GM23338 (cell line): Measurements from ENCODE around the gene RAB7B. TPM values are rescaled to one million over a fixed set of nuclear protein-coding genes. Genes with fewer than 3 reads are reported as not detected.

ENCODE experiments used
- ATAC-seq: fragments of 200-7000 bp; cut with Tn5 transposase; 3 replicates; pipeline ENCODE4 v1.9.1; 2020
- DNase-seq: peaks from one replicate; pipeline ENCODE4 v3.0.0-alpha.2; 2015; ENCODE audit warnings: low spot score
- H2AFZ ChIP-seq: fragments of 200-600 bp; sonication (generic); 2 replicates; pipeline ENCODE4 v1.8.0; 2016; ENCODE audit warnings: antibody characterized with exemption, mild to moderate bottlenecking, moderate library complexity
- H3F3A ChIP-seq: fragments of 200-600 bp; sonication (generic); replicated peaks from 2 replicates; pipeline ENCODE4 v1.8.0; 2017; ENCODE audit warnings: antibody characterized with exemption, mixed run types, low read depth
- H3K27ac ChIP-seq: fragments of 200-600 bp; sonication (generic); 2 replicates; pipeline ENCODE4 v1.6.1; 2016; ENCODE audit warnings: low read depth
- H3K27me3 ChIP-seq: fragments of 200-600 bp; sonication (generic); 2 replicates; pipeline ENCODE4 v1.8.0; 2016; ENCODE audit warnings: mild to moderate bottlenecking, mixed run types, moderate library complexity; ENCODE audit not compliant: insufficient read depth
- H3K36me3 ChIP-seq: fragments of 200-600 bp; sonication (generic); 2 replicates; pipeline ENCODE4 v1.8.0; 2016; ENCODE audit warnings: mild to moderate bottlenecking; ENCODE audit not compliant: insufficient read depth
- H3K4me1 ChIP-seq: fragments of 200-600 bp; sonication (generic); 2 replicates; pipeline ENCODE4 v1.8.0; 2016; ENCODE audit warnings: mild to moderate bottlenecking, moderate library complexity; ENCODE audit not compliant: insufficient read depth
- H3K4me2 ChIP-seq: fragments of 200-600 bp; sonication (generic); 2 replicates; pipeline ENCODE4 v1.7.1; 2017; ENCODE audit warnings: mixed run types
- H3K4me3 ChIP-seq: fragments of 200-600 bp; sonication (generic); 2 replicates; pipeline ENCODE4 v1.6.1; 2016; ENCODE audit warnings: mixed run types
- H3K79me2 ChIP-seq: fragments of 200-600 bp; sonication (generic); replicated peaks from 2 replicates; pipeline ENCODE4 v1.8.0; 2017; ENCODE audit warnings: mild to moderate bottlenecking; ENCODE audit not compliant: insufficient read depth
- H3K9me2 ChIP-seq: fragments of 200-600 bp; sonication (generic); 2 replicates; pipeline ENCODE4 v1.8.0; 2017; ENCODE audit not compliant: insufficient read depth
- H4K20me1 ChIP-seq: fragments of 200-600 bp; sonication (generic); replicated peaks from 2 replicates; pipeline ENCODE4 v1.8.0; 2017; ENCODE audit warnings: mild to moderate bottlenecking; ENCODE audit not compliant: insufficient read depth
- H3K27ac Mint-ChIP-seq: 2 replicates; pipeline ENCODE4 v1.8.0; 2020; ENCODE audit warnings: inconsistent platforms, mild to moderate bottlenecking, moderate library complexity, mixed read lengths
- H3K27me3 Mint-ChIP-seq: 3 replicates; pipeline ENCODE4 v1.8.0; 2022; ENCODE audit warnings: low read depth, mild to moderate bottlenecking, moderate library complexity, mixed read lengths, inconsistent platforms; ENCODE audit not compliant: insufficient read depth, poor library complexity
- H3K36me3 Mint-ChIP-seq: 3 replicates; pipeline ENCODE4 v1.8.0; 2021; ENCODE audit warnings: low read depth, mild to moderate bottlenecking, inconsistent platforms, moderate library complexity, mixed read lengths
- H3K4me1 Mint-ChIP-seq: 3 replicates; pipeline ENCODE4 v1.8.0; 2020; ENCODE audit warnings: mild to moderate bottlenecking, inconsistent platforms, mixed read lengths
- H3K4me3 Mint-ChIP-seq: 3 replicates; pipeline ENCODE4 v1.8.0; 2021; ENCODE audit warnings: moderate library complexity, mild to moderate bottlenecking, inconsistent platforms, mixed read lengths
- H3K9me3 Mint-ChIP-seq: 3 replicates; pipeline ENCODE4 v1.8.0; 2020; ENCODE audit warnings: moderate library complexity, mild to moderate bottlenecking, inconsistent platforms, mixed read lengths
- CTCF ChIP-seq, 2 experiments: fragments of 200-600 bp in 1 of 2; sonication (generic) in 1 of 2; conservative IDR thresholded peaks; 2 replicates each; pipeline versions ENCODE4 v1.5.1 to v1.6.1; 2016 to 2017; ENCODE audit warnings: antibody characterized with exemption in 2 of 2, low read depth in 2 of 2, mild to moderate bottlenecking in 2 of 2, moderate library complexity in 1 of 2
- EZH2 ChIP-seq: fragments of 200-600 bp; sonication (generic); IDR thresholded peaks from one replicate; pipeline ENCODE4 v1.8.0; 2017; ENCODE audit warnings: antibody characterized with exemption, mild to moderate bottlenecking, low read depth; ENCODE audit not compliant: unreplicated experiment
- EZH2phosphoT487 ChIP-seq: fragments of 200-600 bp; sonication (generic); IDR thresholded peaks from one replicate; pipeline ENCODE4 v1.8.1; 2018; ENCODE audit warnings: antibody characterized with exemption; ENCODE audit not compliant: unreplicated experiment
- JUNB ChIP-seq: IDR thresholded peaks from one replicate; pipeline ENCODE4 v1.6.1; 2016; ENCODE audit warnings: antibody characterized with exemption; ENCODE audit not compliant: unreplicated experiment
- NANOG ChIP-seq: IDR thresholded peaks from 2 replicates; pipeline ENCODE4 v1.6.1; 2016; ENCODE audit warnings: antibody characterized with exemption, borderline replicate concordance
- POLR2AphosphoS5 ChIP-seq: IDR thresholded peaks from 2 replicates; pipeline ENCODE4 v1.6.1; 2016; ENCODE audit warnings: antibody characterized with exemption, low read depth
- ZNF331 ChIP-seq: fragments of 250-450 bp; sonication (Bioruptor Pico); IDR thresholded peaks from 2 replicates; pipeline ENCODE4 v1.5.0; 2020; ENCODE audit warnings: low read depth, mild to moderate bottlenecking, moderate library complexity
- ZNF462 ChIP-seq: fragments of 250-450 bp; sonication (Bioruptor Pico); IDR thresholded peaks from 2 replicates; pipeline ENCODE4 v1.5.0; 2020; ENCODE audit warnings: mild to moderate bottlenecking, moderate library complexity
- polyA plus RNA-seq: library from polyadenylated mRNA; unstranded; fragments of >200 nt; fragmentation: Nextera tagmentation; extraction: Ambion mirVana; gene quantifications from 2 replicates; pipeline ENCODE4 v1.2.1, GENCODE V29; 2016
- total RNA-seq: library from RNA; depleted of rRNA; stranded (reverse); fragments of >200 nt; shearing (Covaris generic); gene quantifications from 2 replicates; pipeline ENCODE4 v1.2.3, GENCODE V29; 2014

RAB7B gene
- total and polyA plus RNA-seq, 2 experiments from 2014 or later: not detected

- TF ChIP-seq ZNF462 (CRISPR knock-in tag) (no peak), JUNB (no peak), EZH2phosphoT487 (no peak), EZH2 (no peak), CTCF (conservative IDR thresholded peaks at IDR 0.05; ENCODE audit: low read depth in 2 of 2) (no peak), POLR2AphosphoS5 (no peak)
Observed at GRCh38 chr1:205961405-205961804, 41.8 kb downstream of the RAB7B start (continued).

GRCh38 chr1:205959789-205960188 is 43.4 kb downstream of the RAB7B start:
- H3K9me2 ChIP-seq: no peaks in the 10 kb centered on the region
- no peak overlapping the region for H3K4me3 Mint-ChIP-seq
- no peak overlapping the region for H3K4me3 ChIP-seq
- H3K4me2 ChIP-seq: no peak overlapping the region
- H3K27me3 Mint-ChIP-seq: peaks cover 10% of the 10 kb centered on the region
- H3K27me3 ChIP-seq: no peaks in the 10 kb centered on the region
- H4K20me1 ChIP-seq: no peaks in the 10 kb centered on the region
- H3K36me3 Mint-ChIP-seq: no peaks in the 10 kb centered on the region
- H3K36me3 ChIP-seq: no peaks in the 10 kb centered on the region
- H3K27ac ChIP-seq: no peak overlapping the region
- H3K4me1 Mint-ChIP-seq: peaks cover 6% of the 10 kb centered on the region; the same call in 2 of the 3 replicates
- H2AFZ ChIP-seq: no peak overlapping the region
- H3K79me2 ChIP-seq: no peaks in the 10 kb centered on the region
- no peaks in the 10 kb centered on the region for H3K9me3 Mint-ChIP-seq
- H3K4me1 ChIP-seq: no peaks in the 10 kb centered on the region
- H3F3A ChIP-seq: no peaks in the 10 kb centered on the region
- no peak overlapping the region for H3K27ac Mint-ChIP-seq
- DNase-seq (no peak), ATAC-seq (no peak)
- TF ChIP-seq NANOG (no peak), JUNB (no peak), ZNF331 (CRISPR knock-in tag) (no peak), ZNF462 (CRISPR knock-in tag) (no peak), EZH2phosphoT487 (no peak)
